Loucy (cell line): ENCODE results near the gene NID2.

Source experiments
- EZH2phosphoT487 ChIP-seq: fragments of 200-600 bp; IDR thresholded peaks from 2 replicates; pipeline ENCODE4 v1.6.1; 2018; ENCODE audit warnings: antibody characterized with exemption, mild to moderate bottlenecking, moderate library complexity, borderline replicate concordance
- TF ChIP-seq, protein P1 (sequence below): fragments of 200-600 bp; sonication (generic); conservative IDR thresholded peaks from 2 replicates; pipeline ENCODE4 v1.5.1; 2014; ENCODE audit warnings: mild to moderate bottlenecking, antibody characterized with exemption, low read length

DNA sequence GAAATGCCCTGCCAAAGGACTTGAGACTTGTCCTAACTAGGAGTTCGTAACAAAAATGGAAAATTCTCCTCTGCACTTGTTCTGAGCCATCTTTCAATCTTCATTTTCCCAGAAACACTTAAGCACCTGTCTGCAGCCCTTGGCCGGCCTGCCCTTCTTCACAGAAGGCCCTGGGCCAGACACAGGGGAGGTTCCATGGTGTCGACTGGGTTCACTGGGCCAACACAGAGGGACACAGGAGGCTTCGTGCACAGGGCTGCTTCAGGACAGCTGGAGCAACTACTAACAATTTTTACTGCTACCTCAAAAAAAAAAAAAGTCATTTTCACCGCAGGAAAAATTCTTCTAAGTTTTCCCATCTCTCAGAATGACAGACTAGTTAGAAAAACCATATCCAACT lies 19.6 kb downstream of the NID2 start:
- TF ChIP-seq, protein P1, sequence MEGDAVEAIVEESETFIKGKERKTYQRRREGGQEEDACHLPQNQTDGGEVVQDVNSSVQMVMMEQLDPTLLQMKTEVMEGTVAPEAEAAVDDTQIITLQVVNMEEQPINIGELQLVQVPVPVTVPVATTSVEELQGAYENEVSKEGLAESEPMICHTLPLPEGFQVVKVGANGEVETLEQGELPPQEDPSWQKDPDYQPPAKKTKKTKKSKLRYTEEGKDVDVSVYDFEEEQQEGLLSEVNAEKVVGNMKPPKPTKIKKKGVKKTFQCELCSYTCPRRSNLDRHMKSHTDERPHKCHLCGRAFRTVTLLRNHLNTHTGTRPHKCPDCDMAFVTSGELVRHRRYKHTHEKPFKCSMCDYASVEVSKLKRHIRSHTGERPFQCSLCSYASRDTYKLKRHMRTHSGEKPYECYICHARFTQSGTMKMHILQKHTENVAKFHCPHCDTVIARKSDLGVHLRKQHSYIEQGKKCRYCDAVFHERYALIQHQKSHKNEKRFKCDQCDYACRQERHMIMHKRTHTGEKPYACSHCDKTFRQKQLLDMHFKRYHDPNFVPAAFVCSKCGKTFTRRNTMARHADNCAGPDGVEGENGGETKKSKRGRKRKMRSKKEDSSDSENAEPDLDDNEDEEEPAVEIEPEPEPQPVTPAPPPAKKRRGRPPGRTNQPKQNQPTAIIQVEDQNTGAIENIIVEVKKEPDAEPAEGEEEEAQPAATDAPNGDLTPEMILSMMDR: no peak
- no peak for TF ChIP-seq EZH2phosphoT487
